SU-DHL-6 (cell line): ENCODE measurements around the gene CHST1.

Source experiments
- H2AFZ ChIP-seq: fragments of 200-600 bp; sonication (generic); 2 replicates; pipeline ENCODE4 v1.6.1; 2014; ENCODE audit warnings: low read depth, mild to moderate bottlenecking, moderate library complexity, mixed read lengths, antibody characterized with exemption, low read length; ENCODE audit not compliant: severe bottlenecking
- H3F3A ChIP-seq: fragments of 200-600 bp; shearing (Covaris generic); 2 replicates; pipeline ENCODE4 v1.6.0; 2016; ENCODE audit warnings: antibody characterized with exemption, mild to moderate bottlenecking; ENCODE audit not compliant: insufficient read depth
- H3K27ac ChIP-seq: fragments of 200-600 bp; sonication (generic); 2 replicates; pipeline ENCODE4 v1.5.1; 2016; ENCODE audit warnings: low read depth, mild to moderate bottlenecking, low read length, moderate library complexity, mixed read lengths
- H3K27me3 ChIP-seq: fragments of 200-600 bp; sonication (generic), shearing (Covaris generic); 2 replicates; pipeline ENCODE4 v1.6.0; 2014; ENCODE audit warnings: mild to moderate bottlenecking, low read length
- H3K36me3 ChIP-seq: fragments of 200-600 bp; sonication (generic); 2 replicates; pipeline ENCODE4 v1.6.1; 2014; ENCODE audit warnings: mild to moderate bottlenecking, low read length, mixed read lengths
- H3K4me2 ChIP-seq: fragments of 300-600, 200-600 bp; shearing (Covaris generic), sonication (generic); 2 replicates; pipeline ENCODE4 v1.6.0; 2014; ENCODE audit warnings: low read length, low read depth, mild to moderate bottlenecking; ENCODE audit not compliant: poor library complexity, severe bottlenecking
- H3K4me3 ChIP-seq: fragments of 200-600 bp; sonication (generic); 2 replicates; pipeline ENCODE4 v1.5.1; 2014; ENCODE audit warnings: antibody characterized with exemption, low read length, mild to moderate bottlenecking, mixed read lengths; ENCODE audit not compliant: insufficient read depth, poor library complexity, severe bottlenecking
- H3K79me2 ChIP-seq: fragments of 200-600 bp; sonication (generic); 2 replicates; pipeline ENCODE4 v1.6.1; 2014; ENCODE audit warnings: mild to moderate bottlenecking, low read length, moderate library complexity; ENCODE audit not compliant: insufficient read depth
- H3K9ac ChIP-seq: fragments of 200-600 bp; sonication (generic); 2 replicates; pipeline ENCODE4 v1.7.0; 2014; ENCODE audit warnings: mild to moderate bottlenecking, low read length
- H3K9me2 ChIP-seq: fragments of 200-600 bp; sonication (generic); replicated peaks from 2 replicates; pipeline ENCODE4 v1.6.1; 2014; ENCODE audit warnings: low read length; ENCODE audit not compliant: insufficient read depth
- H3K9me3 ChIP-seq: fragments of 200-600 bp; sonication (generic); 2 replicates; pipeline ENCODE4 v1.6.1; 2014; ENCODE audit warnings: low read length, mixed read lengths; ENCODE audit not compliant: insufficient read depth
- H4K20me1 ChIP-seq: fragments of 200-600 bp; sonication (generic); 2 replicates; pipeline ENCODE4 v1.6.1; 2014; ENCODE audit warnings: low read depth, mild to moderate bottlenecking, antibody characterized with exemption, low read length, moderate library complexity, mixed read lengths
- EZH2phosphoT487 ChIP-seq: fragments of 200-600 bp; sonication (generic), shearing (Covaris generic); conservative IDR thresholded peaks from 2 replicates; pipeline ENCODE4 v1.6.1; 2018; ENCODE audit warnings: mild to moderate bottlenecking, antibody characterized with exemption, low read length, moderate library complexity, mixed read lengths
- TF ChIP-seq, protein P1 (sequence below): fragments of 200-600 bp; sonication (generic); IDR thresholded peaks from one replicate; pipeline ENCODE4 v1.5.1; 2017; ENCODE audit warnings: antibody characterized with exemption, mild to moderate bottlenecking, low read length, moderate library complexity; ENCODE audit not compliant: insufficient read depth, poor library complexity, severe bottlenecking

CHST1 gene

DNA sequence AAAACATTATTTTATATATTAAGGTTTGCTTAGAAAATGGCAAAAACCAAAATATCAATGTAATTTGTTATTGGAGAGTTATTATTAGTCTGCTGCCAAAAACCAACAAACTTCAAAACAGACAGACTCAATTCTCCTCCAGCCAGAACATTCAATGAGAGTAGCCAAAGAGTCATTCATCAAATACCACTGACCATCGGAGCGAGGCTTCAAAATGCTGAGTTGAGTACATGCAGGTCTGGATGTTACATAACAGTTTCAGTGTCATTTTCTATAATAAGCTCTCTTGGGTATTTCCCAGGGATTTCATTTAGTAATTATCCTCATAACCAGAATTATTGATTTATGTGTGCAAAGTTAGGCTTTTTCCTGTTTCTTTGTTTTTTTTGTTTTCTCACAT, 42.6 kb downstream of the CHST1 start:
- H3F3A ChIP-seq = no peaks in the 10 kb centered on the region
- H3K27me3 ChIP-seq = no peaks in the 10 kb centered on the region
- TF ChIP-seq, protein P1, sequence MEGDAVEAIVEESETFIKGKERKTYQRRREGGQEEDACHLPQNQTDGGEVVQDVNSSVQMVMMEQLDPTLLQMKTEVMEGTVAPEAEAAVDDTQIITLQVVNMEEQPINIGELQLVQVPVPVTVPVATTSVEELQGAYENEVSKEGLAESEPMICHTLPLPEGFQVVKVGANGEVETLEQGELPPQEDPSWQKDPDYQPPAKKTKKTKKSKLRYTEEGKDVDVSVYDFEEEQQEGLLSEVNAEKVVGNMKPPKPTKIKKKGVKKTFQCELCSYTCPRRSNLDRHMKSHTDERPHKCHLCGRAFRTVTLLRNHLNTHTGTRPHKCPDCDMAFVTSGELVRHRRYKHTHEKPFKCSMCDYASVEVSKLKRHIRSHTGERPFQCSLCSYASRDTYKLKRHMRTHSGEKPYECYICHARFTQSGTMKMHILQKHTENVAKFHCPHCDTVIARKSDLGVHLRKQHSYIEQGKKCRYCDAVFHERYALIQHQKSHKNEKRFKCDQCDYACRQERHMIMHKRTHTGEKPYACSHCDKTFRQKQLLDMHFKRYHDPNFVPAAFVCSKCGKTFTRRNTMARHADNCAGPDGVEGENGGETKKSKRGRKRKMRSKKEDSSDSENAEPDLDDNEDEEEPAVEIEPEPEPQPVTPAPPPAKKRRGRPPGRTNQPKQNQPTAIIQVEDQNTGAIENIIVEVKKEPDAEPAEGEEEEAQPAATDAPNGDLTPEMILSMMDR = no peak
- no peak for TF ChIP-seq EZH2phosphoT487
- H3K4me3 ChIP-seq = no peak overlapping the region
- H3K4me2 ChIP-seq = no peak overlapping the region
- H3K27ac ChIP-seq = no peak overlapping the region
- no peaks in the 10 kb centered on the region for H4K20me1 ChIP-seq
- no peaks in the 10 kb centered on the region for H3K36me3 ChIP-seq
- H3K79me2 ChIP-seq = no peaks in the 10 kb centered on the region
- H2AFZ ChIP-seq = no peak overlapping the region
- no peak overlapping the region for H3K9ac ChIP-seq
- H3K9me2 ChIP-seq = no peaks in the 10 kb centered on the region; the same call in 1 of the 2 replicates
- H3K9me3 ChIP-seq = peaks cover 16% of the 10 kb centered on the region; the same call in 1 of the 2 replicates

DNA sequence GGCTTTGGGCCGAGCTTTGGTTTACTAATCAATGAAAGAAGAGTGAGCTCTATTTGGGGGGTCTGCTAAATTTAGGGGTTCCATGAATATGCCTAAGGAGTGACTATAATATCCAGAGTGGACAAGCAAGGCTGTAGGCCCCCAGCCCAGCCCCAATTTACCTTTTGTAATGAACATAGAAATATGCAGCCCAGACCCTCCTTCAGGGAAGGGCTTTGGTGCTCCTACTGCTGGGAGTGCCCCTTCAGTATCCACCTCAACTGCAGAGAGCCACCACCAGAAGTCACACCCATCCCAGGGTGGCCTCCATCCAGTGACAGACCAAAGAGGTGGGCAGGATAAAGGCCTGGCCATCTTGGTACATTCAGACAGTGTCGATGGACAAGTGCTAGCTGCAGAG, 43.1 kb downstream of the CHST1 start:
- H3K9me3 ChIP-seq = peaks cover 16% of the 10 kb centered on the region; the same call in 1 of the 2 replicates
- H3K27ac ChIP-seq = no peak overlapping the region
- no peaks in the 10 kb centered on the region for H3K27me3 ChIP-seq
- H2AFZ ChIP-seq = no peak overlapping the region
- H4K20me1 ChIP-seq = no peaks in the 10 kb centered on the region
- no peaks in the 10 kb centered on the region for H3K36me3 ChIP-seq
- H3K4me3 ChIP-seq = no peak overlapping the region
- H3F3A ChIP-seq = no peaks in the 10 kb centered on the region
- H3K4me2 ChIP-seq = no peak overlapping the region
- H3K9ac ChIP-seq = no peak overlapping the region
- H3K9me2 ChIP-seq = no peaks in the 10 kb centered on the region; the same call in 1 of the 2 replicates
- TF ChIP-seq, protein P1 = no peak
- no peak for TF ChIP-seq EZH2phosphoT487
- no peaks in the 10 kb centered on the region for H3K79me2 ChIP-seq

DNA sequence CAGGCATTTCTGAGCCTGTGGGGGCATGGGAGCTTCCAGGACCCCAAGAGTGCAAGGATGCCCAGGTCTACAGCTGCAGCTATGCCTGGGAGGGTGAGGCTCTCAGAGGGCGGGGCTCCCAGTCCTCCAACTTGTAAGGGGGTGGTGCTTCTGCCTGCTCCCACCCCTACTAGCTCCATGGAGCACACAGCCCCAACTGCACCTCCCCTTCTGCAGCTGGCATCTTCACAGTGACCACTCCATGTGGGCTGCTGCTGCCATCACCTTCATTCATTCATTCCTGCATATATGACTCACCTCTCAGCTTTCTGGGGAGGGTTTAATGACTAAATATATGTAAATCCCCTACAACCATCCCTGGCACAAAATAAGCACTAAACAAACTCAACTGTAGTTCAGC, 43.8 kb downstream of the CHST1 start:
- no peaks in the 10 kb centered on the region for H3K79me2 ChIP-seq
- no peaks in the 10 kb centered on the region for H3F3A ChIP-seq
- no peak overlapping the region for H3K4me3 ChIP-seq
- H4K20me1 ChIP-seq = no peaks in the 10 kb centered on the region
- H3K27ac ChIP-seq = no peak overlapping the region
- no peaks in the 10 kb centered on the region; the same call in 1 of the 2 replicates for H3K9me2 ChIP-seq
- H3K4me2 ChIP-seq = no peak overlapping the region
- H3K36me3 ChIP-seq = no peaks in the 10 kb centered on the region
- TF ChIP-seq, protein P1 = no peak
- no peak for TF ChIP-seq EZH2phosphoT487
- H2AFZ ChIP-seq = no peak overlapping the region
- H3K9me3 ChIP-seq = peaks cover 16% of the 10 kb centered on the region; the same call in 1 of the 2 replicates
- H3K27me3 ChIP-seq = no peaks in the 10 kb centered on the region
- no peak overlapping the region for H3K9ac ChIP-seq
